ENCODE data around the gene PSMD11. TPM values are rescaled to one million over a fixed set of nuclear protein-coding genes. Genes with fewer than 3 reads are reported as not detected.

Gene PSMD11
- total and polyA plus RNA-seq, 2 of the 8 experiments (the other 6 are each of a cell fraction or from before 2014, with no cell fraction given) = 68.4 to 171 TPM

DNA sequence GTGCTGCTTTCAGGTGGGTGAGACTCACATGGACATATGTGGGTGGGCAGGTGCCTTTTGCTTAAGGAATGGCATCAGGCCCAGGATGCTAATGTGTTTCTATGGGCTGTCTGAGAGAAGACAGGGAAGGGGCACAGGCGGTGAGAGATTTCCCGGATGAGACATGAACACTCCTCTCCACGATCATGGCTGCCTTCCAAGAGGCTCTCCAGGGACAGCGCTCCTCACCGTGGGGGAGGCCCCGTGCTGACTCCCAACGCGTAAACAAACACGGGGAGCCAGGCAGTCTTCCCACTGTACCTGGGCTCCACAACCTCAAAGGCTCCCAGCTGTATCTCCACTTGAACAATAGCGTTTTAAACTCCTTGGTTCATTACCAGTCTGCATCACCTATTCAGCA, 85.3 kb downstream of the PSMD11 start:
- Histone ChIP-seq H2BK15ac (ENCODE audit: low read length) (no peak overlapping the region), H3K14ac (ENCODE audit: insufficient read length) (no peak overlapping the region), H2AFZ (ENCODE audit: low read length) (no peak overlapping the region), H3K4me3 (ENCODE audit: extremely low read depth in 1 of 4, insufficient read depth in 2 of 4, low read depth in 3 of 4, low read length in 4 of 4) (no peak overlapping the region), H2AK5ac (ENCODE audit: low read depth, low read length) (no peak overlapping the region), H4K91ac (replicated peaks; ENCODE audit: insufficient read length, low read length) (no peak overlapping the region), H3K9me3 (ENCODE audit: insufficient read depth in 2 of 2, low read depth in 1 of 2, low read length in 1 of 2) (no peaks in the 10 kb centered on the region), H3K23ac (ENCODE audit: insufficient read length) (no peak overlapping the region), H3K36me3 (ENCODE audit: control insufficient read depth in 2 of 4, insufficient read depth in 4 of 4, low read length in 3 of 4) (no peaks in the 10 kb centered on the region), H3K23me2 (ENCODE audit: low read depth, low read length) (peaks cover 2% of the 10 kb centered on the region; the same call in 1 of the 2 replicates), H2BK5ac (ENCODE audit: low read depth, low read length) (no peak overlapping the region), H4K8ac (ENCODE audit: extremely low read depth, insufficient read depth, low read length) (no peak overlapping the region; the same call in 1 of the 2 replicates), H3K4ac (replicated peaks; ENCODE audit: insufficient read length, low read depth, low read length) (peak overlapping the region; percentile 14), H3K4me2 (ENCODE audit: insufficient read depth in 1 of 2, low read depth in 2 of 2, low read length in 2 of 2) (no peak overlapping the region), H3K56ac (replicated peaks; ENCODE audit: insufficient read length, low read depth, low read length) (no peak overlapping the region), H3K27me3 (replicated peaks in 1 of 4; ENCODE audit: control insufficient read depth in 3 of 4, extremely low read depth in 1 of 4, insufficient read depth in 3 of 4, low read length in 3 of 4) (no peaks in the 10 kb centered on the region), H4K20me1 (replicated peaks in 1 of 2; ENCODE audit: control insufficient read depth in 1 of 2, insufficient read depth in 2 of 2, low read length in 2 of 2) (no peaks in the 10 kb centered on the region), H2BK120ac (replicated peaks; ENCODE audit: low read depth, low read length) (no peak overlapping the region), H2BK20ac (ENCODE audit: low read length) (no peak overlapping the region), H3K18ac (ENCODE audit: extremely low read depth, low read length) (no peak overlapping the region), H3K9ac (replicated peaks in 1 of 4; ENCODE audit: extremely low read depth in 1 of 4, low read depth in 3 of 4, low read length in 3 of 4) (no peak overlapping the region), H3K79me2 (ENCODE audit: control insufficient read depth in 1 of 2, insufficient read depth in 2 of 2, low read length in 2 of 2) (no peaks in the 10 kb centered on the region), H3K79me1 (ENCODE audit: low read depth, low read length) (no peaks in the 10 kb centered on the region), H3K4me1 (replicated peaks in 1 of 4; ENCODE audit: control insufficient read depth in 3 of 4, insufficient read depth in 4 of 4, low read length in 3 of 4) (peaks cover 0 to 2% (median 0%) of the 10 kb centered on the region in 4 experiments; a peak in 2 of 7 replicates), H2BK12ac (ENCODE audit: low read depth, low read length) (no peak overlapping the region), H4K5ac (ENCODE audit: insufficient read length, low read depth, low read length) (no peak overlapping the region), H3K27ac (ENCODE audit: low read depth, low read length) (no peak overlapping the region)
- WGBS, 2 experiments (ENCODE audit: extremely low coverage in 1 of 2, insufficient coverage in 1 of 2, insufficient read length in 1 of 2, insufficient replicate concordance in 2 of 2, low coverage in 1 of 2, low lambda C conversion rate in 2 of 2, missing lambda C conversion rate in 1 of 2) = 91% methylated on average over 10 of the region's 10 CpGs; no CpG with 5 or more reads in 1 of the 2 experiments
- DNase-seq (ENCODE audit: low read depth in 1 of 2, low spot score in 2 of 2) (no peak), FAIRE-seq (no peak)
- TF ChIP-seq POLR2AphosphoS5 (IDR thresholded peaks at IDR 0.05; ENCODE audit: low read depth, low read length) = no peak
- no peak for TF ChIP-seq NANOG (IDR thresholded peaks at IDR 0.05; ENCODE audit: insufficient read depth, low read depth, low read length, poor library complexity, severe bottlenecking)
- TF ChIP-seq TCF12 (IDR thresholded peaks at IDR 0.05; ENCODE audit: low read depth, low read length) = no peak
- TF ChIP-seq SP1 (IDR thresholded peaks at IDR 0.05; ENCODE audit: low read depth, low read length) = no peak
- TF ChIP-seq RNF2 (IDR thresholded peaks at IDR 0.05; ENCODE audit: borderline replicate concordance, low read depth, low read length, missing control alignments, poor library complexity, severe bottlenecking) = no peak
- no peak for TF ChIP-seq JUND (IDR thresholded peaks at IDR 0.05; ENCODE audit: low read length)
- no peak for TF ChIP-seq TEAD4 (IDR thresholded peaks at IDR 0.05; ENCODE audit: low read depth, low read length)
- no peak for TF ChIP-seq SIRT6 (IDR thresholded peaks at IDR 0.05; ENCODE audit: low read length)
- TF ChIP-seq, protein P1, sequence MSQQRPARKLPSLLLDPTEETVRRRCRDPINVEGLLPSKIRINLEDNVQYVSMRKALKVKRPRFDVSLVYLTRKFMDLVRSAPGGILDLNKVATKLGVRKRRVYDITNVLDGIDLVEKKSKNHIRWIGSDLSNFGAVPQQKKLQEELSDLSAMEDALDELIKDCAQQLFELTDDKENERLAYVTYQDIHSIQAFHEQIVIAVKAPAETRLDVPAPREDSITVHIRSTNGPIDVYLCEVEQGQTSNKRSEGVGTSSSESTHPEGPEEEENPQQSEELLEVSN (IDR thresholded peaks at IDR 0.05) = no peak
- POLR2A ChIA-PET (ENCODE audit: partially characterized antibody) = interaction anchor here (1.4 kb wide), 1 partner anchor 45 kb away, joined by 3 read pairs; no protein-coding TSS in a partner anchor
- CTCF ChIA-PET (ENCODE audit: partially characterized antibody) = interaction anchor here (0.6 to 1.1 kb wide), 3 partner anchors 9 to 67 kb away, joined by 3 read pairs; no protein-coding TSS in a partner anchor
